ENCODE data around the gene FAM241B. TPM values are rescaled to one million over a fixed set of nuclear protein-coding genes. Genes with fewer than 3 reads are reported as not detected.

FAM241B gene
- total and polyA plus RNA-seq, 10 of the 15 experiments (the other 5 are each of a cell fraction or from before 2014, with no cell fraction given), result 0.09 to 0.99 (median 0.24) TPM

DNA sequence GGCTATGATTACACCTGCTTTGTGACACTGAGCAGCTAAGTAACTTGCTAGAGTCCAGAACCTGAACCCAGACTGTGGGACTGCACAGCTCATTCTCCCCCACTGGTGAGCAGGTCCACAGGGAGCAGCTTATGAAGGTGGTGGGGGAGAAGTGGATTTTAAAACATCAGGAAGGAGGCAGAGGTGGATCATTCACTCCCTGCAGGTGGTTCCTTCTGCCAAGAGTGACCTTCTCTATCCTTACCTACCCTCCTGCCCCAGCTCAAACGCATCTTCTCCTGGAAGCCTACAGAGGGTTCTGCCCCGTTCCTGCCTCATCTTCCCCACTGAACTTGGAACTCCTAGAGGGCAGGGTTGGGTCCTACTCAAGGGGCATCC is 539 bp upstream of the FAM241B start:
- H3K27ac ChIP-seq (ENCODE audit: control insufficient read depth, insufficient read depth), result no peak overlapping the region
- H3K36me3 ChIP-seq (ENCODE audit: control insufficient read depth in 2 of 2, insufficient read depth in 2 of 2, low read length in 1 of 2), result no peaks in the 10 kb centered on the region
- RAD21 ChIA-PET (ENCODE audit: unreplicated experiment), result no interaction called here
- H2AFZ ChIP-seq (ENCODE audit: control insufficient read depth, low read depth, low read length), result no peak overlapping the region
- no peak for ATAC-seq
- H3K79me2 ChIP-seq (ENCODE audit: control insufficient read depth, insufficient read depth, low read length), result no peaks in the 10 kb centered on the region
- H3K4me1 ChIP-seq (ENCODE audit: control insufficient read depth, insufficient read depth, low read length), result no peaks in the 10 kb centered on the region
- intact Hi-C loops (cut with micrococcal nuclease; ENCODE audit: unreplicated experiment) (no loop called here), in situ Hi-C loops (cut with MboI) (no loop called here)
- H3K27me3 ChIP-seq (replicated peaks in 1 of 2; ENCODE audit: control insufficient read depth in 2 of 2, insufficient read depth in 2 of 2, low read length in 1 of 2), result no peaks in the 10 kb centered on the region; a peak in 1 of 4 replicates
- SMC1A ChIA-PET (ENCODE audit: uncharacterized antibody, unreplicated experiment), result interaction anchor here (1.3 kb wide), 1 partner anchor 8 kb away, joined by 3 read pairs; no protein-coding TSS in a partner anchor
- no peak for DNase-seq (ENCODE audit: low read depth, low spot score)
- H3K4me3 ChIP-seq, result no peak overlapping the region
- H3K4me2 ChIP-seq (ENCODE audit: control insufficient read depth, insufficient read depth), result no peak overlapping the region
- no peaks in the 10 kb centered on the region; the same call in 2 of the 3 replicates for H3K9me3 ChIP-seq (replicated peaks; ENCODE audit: control insufficient read depth, insufficient read depth, low read length)
- FAIRE-seq, result no peak
- no TSS peak for BruUV-seq (replicated peaks)
- 21% methylated on average over 2 of the region's 2 CpGs for WGBS (ENCODE audit: insufficient coverage, insufficient replicate concordance, low lambda C conversion rate, missing lambda C conversion rate)
- H3K9ac ChIP-seq (ENCODE audit: control insufficient read depth, insufficient read depth, low read length), result no peak overlapping the region
- POLR2A ChIA-PET, result no interaction called here
- CTCF ChIA-PET, result interaction anchor here (0.7 to 2.0 kb wide), 6 partner anchors 8 to 325 kb away, joined by 3 to 9 read pairs (median 3); no protein-coding TSS in a partner anchor
- no peaks in the 10 kb centered on the region for H4K20me1 ChIP-seq (ENCODE audit: control insufficient read depth, insufficient read depth)
- TF ChIP-seq CREB1 (IDR thresholded peaks at IDR 0.05; ENCODE audit: low read depth) (no peak), ETV6 (conservative IDR thresholded peaks at IDR 0.05 in 1 of 2, IDR thresholded peaks at IDR 0.05 in 1 of 2; ENCODE audit: borderline replicate concordance in 1 of 2, low read depth in 1 of 2) (no peak), ZNF24 (IDR thresholded peaks at IDR 0.05) (no peak), CHD4 (IDR thresholded peaks at IDR 0.05) (no peak), LARP7 (IDR thresholded peaks at IDR 0.05) (no peak), RFX5 (IDR thresholded peaks at IDR 0.05; ENCODE audit: low read depth, low read length) (no peak), SIN3A (IDR thresholded peaks at IDR 0.05; ENCODE audit: low read depth, low read length) (no peak)
- TF ChIP-seq, protein P1, sequence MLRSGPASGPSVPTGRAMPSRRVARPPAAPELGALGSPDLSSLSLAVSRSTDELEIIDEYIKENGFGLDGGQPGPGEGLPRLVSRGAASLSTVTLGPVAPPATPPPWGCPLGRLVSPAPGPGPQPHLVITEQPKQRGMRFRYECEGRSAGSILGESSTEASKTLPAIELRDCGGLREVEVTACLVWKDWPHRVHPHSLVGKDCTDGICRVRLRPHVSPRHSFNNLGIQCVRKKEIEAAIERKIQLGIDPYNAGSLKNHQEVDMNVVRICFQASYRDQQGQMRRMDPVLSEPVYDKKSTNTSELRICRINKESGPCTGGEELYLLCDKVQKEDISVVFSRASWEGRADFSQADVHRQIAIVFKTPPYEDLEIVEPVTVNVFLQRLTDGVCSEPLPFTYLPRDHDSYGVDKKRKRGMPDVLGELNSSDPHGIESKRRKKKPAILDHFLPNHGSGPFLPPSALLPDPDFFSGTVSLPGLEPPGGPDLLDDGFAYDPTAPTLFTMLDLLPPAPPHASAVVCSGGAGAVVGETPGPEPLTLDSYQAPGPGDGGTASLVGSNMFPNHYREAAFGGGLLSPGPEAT (IDR thresholded peaks at IDR 0.05; ENCODE audit: low read depth), result no peak
- TF ChIP-seq, protein P2, sequence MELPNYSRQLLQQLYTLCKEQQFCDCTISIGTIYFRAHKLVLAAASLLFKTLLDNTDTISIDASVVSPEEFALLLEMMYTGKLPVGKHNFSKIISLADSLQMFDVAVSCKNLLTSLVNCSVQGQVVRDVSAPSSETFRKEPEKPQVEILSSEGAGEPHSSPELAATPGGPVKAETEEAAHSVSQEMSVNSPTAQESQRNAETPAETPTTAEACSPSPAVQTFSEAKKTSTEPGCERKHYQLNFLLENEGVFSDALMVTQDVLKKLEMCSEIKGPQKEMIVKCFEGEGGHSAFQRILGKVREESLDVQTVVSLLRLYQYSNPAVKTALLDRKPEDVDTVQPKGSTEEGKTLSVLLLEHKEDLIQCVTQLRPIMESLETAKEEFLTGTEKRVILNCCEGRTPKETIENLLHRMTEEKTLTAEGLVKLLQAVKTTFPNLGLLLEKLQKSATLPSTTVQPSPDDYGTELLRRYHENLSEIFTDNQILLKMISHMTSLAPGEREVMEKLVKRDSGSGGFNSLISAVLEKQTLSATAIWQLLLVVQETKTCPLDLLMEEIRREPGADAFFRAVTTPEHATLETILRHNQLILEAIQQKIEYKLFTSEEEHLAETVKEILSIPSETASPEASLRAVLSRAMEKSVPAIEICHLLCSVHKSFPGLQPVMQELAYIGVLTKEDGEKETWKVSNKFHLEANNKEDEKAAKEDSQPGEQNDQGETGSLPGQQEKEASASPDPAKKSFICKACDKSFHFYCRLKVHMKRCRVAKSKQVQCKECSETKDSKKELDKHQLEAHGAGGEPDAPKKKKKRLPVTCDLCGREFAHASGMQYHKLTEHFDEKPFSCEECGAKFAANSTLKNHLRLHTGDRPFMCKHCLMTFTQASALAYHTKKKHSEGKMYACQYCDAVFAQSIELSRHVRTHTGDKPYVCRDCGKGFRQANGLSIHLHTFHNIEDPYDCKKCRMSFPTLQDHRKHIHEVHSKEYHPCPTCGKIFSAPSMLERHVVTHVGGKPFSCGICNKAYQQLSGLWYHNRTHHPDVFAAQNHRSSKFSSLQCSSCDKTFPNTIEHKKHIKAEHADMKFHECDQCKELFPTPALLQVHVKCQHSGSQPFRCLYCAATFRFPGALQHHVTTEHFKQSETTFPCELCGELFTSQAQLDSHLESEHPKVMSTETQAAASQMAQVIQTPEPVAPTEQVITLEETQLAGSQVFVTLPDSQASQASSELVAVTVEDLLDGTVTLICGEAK (IDR thresholded peaks at IDR 0.05; ENCODE audit: borderline replicate concordance), result no peak
- TF ChIP-seq, protein P3, sequence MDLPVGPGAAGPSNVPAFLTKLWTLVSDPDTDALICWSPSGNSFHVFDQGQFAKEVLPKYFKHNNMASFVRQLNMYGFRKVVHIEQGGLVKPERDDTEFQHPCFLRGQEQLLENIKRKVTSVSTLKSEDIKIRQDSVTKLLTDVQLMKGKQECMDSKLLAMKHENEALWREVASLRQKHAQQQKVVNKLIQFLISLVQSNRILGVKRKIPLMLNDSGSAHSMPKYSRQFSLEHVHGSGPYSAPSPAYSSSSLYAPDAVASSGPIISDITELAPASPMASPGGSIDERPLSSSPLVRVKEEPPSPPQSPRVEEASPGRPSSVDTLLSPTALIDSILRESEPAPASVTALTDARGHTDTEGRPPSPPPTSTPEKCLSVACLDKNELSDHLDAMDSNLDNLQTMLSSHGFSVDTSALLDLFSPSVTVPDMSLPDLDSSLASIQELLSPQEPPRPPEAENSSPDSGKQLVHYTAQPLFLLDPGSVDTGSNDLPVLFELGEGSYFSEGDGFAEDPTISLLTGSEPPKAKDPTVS (IDR thresholded peaks at IDR 0.05; ENCODE audit: low read depth, low read length), result no peak
- TF ChIP-seq, protein P4, sequence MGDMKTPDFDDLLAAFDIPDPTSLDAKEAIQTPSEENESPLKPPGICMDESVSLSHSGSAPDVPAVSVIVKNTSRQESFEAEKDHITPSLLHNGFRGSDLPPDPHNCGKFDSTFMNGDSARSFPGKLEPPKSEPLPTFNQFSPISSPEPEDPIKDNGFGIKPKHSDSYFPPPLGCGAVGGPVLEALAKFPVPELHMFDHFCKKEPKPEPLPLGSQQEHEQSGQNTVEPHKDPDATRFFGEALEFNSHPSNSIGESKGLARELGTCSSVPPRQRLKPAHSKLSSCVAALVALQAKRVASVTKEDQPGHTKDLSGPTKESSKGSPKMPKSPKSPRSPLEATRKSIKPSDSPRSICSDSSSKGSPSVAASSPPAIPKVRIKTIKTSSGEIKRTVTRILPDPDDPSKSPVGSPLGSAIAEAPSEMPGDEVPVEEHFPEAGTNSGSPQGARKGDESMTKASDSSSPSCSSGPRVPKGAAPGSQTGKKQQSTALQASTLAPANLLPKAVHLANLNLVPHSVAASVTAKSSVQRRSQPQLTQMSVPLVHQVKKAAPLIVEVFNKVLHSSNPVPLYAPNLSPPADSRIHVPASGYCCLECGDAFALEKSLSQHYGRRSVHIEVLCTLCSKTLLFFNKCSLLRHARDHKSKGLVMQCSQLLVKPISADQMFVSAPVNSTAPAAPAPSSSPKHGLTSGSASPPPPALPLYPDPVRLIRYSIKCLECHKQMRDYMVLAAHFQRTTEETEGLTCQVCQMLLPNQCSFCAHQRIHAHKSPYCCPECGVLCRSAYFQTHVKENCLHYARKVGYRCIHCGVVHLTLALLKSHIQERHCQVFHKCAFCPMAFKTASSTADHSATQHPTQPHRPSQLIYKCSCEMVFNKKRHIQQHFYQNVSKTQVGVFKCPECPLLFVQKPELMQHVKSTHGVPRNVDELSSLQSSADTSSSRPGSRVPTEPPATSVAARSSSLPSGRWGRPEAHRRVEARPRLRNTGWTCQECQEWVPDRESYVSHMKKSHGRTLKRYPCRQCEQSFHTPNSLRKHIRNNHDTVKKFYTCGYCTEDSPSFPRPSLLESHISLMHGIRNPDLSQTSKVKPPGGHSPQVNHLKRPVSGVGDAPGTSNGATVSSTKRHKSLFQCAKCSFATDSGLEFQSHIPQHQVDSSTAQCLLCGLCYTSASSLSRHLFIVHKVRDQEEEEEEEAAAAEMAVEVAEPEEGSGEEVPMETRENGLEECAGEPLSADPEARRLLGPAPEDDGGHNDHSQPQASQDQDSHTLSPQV (IDR thresholded peaks at IDR 0.05), result no peak

Measured in GM12878 (cell line).